ENCODE results near the gene CEACAM6.
A peak's percentile ranks its signal among the peaks of the same experiment; 100 is the strongest.
"Not testable (repeated sequence)": the region's sequence is repeated elsewhere in the genome, so short reads cannot be mapped to it uniquely, and the experiment has no call there.

The CEACAM6 gene

DNA sequence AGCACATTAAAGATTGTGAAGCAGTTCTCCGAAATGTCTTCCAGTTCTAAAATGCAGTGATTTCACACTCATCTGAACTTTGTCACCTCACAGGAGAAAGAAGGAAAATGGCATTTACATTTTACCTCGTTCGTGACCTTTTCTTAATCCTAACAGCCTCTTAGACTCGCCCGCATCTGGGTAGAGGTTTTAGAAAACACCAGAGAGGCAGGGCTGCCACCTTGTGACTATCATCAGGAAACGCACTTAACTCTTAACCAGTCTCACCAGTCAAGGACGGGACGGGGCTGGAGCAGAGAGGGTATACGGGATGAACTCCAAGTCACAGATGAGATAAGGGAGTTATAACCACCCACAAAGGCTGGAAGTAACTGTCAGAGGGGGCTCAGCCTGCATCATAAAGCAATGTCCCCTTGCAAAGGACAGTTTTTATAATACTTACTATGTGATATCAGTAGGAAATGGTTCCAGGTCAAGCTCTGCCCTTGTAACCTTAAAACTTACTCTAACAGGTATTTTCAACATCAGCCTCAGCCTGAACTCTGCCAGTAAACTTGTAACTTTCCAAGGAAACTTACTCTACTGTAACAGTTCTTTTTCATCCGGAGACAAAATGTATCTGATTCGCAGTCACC is 8.6 kb upstream of the CEACAM6 start:
- peak; percentile 76 for DNase-seq (ENCODE audit: low spot score)

- DNase-seq (ENCODE audit: low spot score): no peak
Measured at GRCh38 chr19:41748012-41748411, 7.3 kb upstream of the CEACAM6 start.

DNA sequence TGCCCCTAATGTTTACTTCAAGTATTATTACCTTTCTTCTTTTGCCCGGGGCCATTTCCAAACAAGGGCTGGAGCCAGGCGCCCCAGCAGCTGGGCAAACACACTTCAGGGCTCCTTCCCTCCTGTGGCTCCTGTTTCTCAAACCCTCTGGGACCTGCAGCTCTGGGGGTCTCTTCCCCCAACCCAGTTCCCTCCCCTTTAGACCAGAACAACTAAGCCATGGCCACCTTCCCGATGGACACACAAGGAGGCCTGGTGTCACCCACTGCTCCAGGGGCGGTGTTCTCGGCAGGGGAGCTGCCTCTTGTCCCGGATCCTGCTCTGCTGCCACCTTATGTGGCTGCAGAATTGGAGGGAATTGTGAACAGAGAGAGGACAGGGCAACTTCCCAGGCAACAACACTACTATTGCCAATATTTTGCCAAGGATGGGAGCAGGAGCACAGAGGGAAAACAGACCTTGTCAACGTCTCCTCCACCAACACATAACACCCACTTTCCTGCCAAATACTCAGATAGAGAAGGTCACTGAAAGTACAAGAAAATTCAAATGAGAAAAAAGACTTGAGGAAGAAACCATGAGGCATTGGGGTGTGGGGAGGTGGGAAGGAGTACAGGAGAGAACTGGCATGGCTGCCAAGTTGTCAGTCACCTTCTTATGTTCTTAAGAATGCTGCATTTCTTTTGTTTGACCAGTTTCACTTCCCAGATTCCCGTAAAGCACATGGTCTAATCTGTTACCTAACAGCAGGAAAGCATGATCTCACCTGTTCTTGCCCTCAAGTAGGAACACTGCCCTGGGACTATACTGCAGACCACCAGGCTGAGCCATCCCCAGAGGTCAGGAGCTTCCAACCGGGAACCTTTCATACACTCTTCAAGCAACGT is 4.8 kb upstream of the CEACAM6 start:
- not testable (repeated sequence) for DNase-seq (ENCODE audit: low spot score)

- peak; percentile 77 for DNase-seq (ENCODE audit: low spot score)
Measured at GRCh38 chr19:41753159-41753558, 2.2 kb upstream of the CEACAM6 start.

DNA sequence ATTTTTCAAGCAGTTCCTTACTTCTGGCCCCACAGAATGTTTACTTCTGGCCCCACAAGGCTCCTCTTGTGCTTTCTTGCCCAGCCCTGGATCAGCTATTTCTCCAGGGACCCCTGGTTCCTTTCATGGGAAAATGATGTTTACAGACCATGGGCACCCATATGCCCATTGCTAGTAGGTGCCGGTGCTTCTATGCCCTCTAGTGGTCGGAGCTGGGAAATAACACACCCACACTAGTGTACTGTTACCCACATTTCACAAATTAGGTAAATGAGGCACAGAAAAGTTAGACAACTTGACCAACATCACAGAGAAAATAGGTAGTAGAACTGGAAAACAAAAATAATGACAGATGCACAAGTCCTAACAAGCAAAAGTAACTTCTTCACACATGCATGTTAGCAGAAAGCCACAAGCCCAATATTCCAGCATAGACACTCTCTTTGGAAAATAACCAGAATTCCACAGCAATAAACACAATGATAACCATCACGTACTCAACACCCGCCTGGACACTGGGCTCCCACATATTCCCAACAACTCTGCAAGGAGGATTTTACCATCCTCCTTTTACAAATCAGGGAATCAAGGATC is 1.3 kb upstream of the CEACAM6 start:
- DNase-seq (ENCODE audit: low spot score): peak; percentile 64

GRCh38 chr19:41758846-41759245 is 3.5 kb downstream of the CEACAM6 start:
- no peak for DNase-seq (ENCODE audit: low spot score)

GRCh38 chr19:41767115-41767514 is 11.8 kb downstream of the CEACAM6 start:
- no peak for DNase-seq (ENCODE audit: low spot score)

- not testable (repeated sequence) for DNase-seq (ENCODE audit: low spot score)
Measured at GRCh38 chr19:41768105-41768504, 12.8 kb downstream of the CEACAM6 start.

- no peak for DNase-seq (ENCODE audit: low spot score)
Measured at GRCh38 chr19:41769608-41770007, 14.3 kb downstream of the CEACAM6 start.

GRCh38 chr19:41771410-41771809 is 16.1 kb downstream of the CEACAM6 start:
- DNase-seq (ENCODE audit: low spot score): no peak

GRCh38 chr19:41774515-41774980 is 19.2 kb downstream of the CEACAM6 start:
- no peak for DNase-seq (ENCODE audit: low spot score)

DNA sequence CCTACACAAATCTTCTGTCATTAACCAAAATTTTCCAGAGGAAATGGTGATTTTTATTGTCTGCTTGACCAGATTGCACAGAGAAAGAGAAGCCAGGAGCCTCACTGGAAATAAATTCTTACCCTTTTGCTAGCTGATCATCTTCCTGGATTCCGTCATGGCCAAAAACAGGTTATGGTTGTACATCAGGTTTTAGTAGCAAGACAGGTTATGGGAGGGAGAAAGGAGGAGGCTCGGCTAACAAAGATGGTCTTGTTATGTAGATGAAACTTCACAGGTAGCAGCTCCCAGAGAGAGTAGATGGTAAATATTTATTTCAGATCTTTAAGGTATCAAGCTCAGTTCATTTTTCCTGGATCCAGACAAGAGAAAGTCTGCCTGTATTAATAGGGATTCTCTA is 21.4 kb downstream of the CEACAM6 start:
- no peak for DNase-seq (ENCODE audit: low spot score)

- no peak for DNase-seq (ENCODE audit: low spot score)
Measured at GRCh38 chr19:41783612-41784011, 28.3 kb downstream of the CEACAM6 start.

DNA sequence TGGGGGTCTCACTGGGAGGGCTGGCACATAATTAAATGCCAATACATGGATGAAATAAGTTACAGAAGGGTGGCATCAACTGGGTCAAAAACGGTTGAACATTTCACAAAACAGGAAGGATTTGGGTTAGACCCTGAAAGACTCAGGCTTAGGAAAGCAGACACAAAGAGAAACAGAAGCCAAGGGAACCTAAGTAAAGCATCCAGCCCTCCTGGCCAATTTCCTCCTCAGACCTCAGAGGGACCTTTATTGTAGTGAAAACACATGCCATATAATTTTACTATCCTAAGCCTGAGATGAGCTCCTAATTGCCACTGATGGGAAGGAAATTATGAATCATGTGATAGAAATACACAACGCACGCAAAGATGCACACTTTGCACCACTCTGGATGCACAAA is 29.0 kb downstream of the CEACAM6 start:
- no peak for DNase-seq (ENCODE audit: low spot score)

- DNase-seq (ENCODE audit: low spot score): no peak
Measured at GRCh38 chr19:41784743-41785142, 29.4 kb downstream of the CEACAM6 start.

- DNase-seq (ENCODE audit: low spot score): peak; percentile 84
Measured at GRCh38 chr19:41785653-41786052, 30.3 kb downstream of the CEACAM6 start.

- DNase-seq (ENCODE audit: low spot score): no peak
Measured at GRCh38 chr19:41787055-41787454, 31.7 kb downstream of the CEACAM6 start.

- not testable (repeated sequence) for DNase-seq (ENCODE audit: low spot score)
Measured at GRCh38 chr19:41788518-41788917, 33.2 kb downstream of the CEACAM6 start.

GRCh38 chr19:41789053-41789452 is 33.7 kb downstream of the CEACAM6 start:
- not testable (repeated sequence) for DNase-seq (ENCODE audit: low spot score)

- DNase-seq (ENCODE audit: low spot score): peak; percentile 81
Measured at GRCh38 chr19:41792513-41793413, 37.4 kb downstream of the CEACAM6 start.

GRCh38 chr19:41793414-41793727 is 38.0 kb downstream of the CEACAM6 start:
- no peak for DNase-seq (ENCODE audit: low spot score)

DNA sequence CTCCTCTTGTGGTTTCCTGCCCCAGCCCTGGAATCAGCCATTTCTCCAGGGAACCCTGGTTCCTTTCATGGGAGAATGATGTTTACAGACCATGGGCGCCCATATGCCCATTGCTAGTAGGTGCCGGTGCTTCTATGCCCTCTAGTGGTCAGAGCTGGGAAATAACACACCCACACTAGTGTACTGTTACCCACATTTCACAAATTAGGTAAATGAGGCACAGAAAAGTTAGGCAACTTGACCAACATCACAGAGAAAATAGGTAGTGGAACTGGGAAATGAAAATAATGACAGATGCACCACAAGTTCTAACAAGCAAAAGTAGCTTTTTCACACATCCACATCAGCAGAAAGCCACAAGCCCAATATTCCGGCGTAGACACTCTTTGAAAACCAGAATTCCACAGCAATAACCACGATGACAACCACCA is 39.7 kb downstream of the CEACAM6 start:
- peak; percentile 65 for DNase-seq (ENCODE audit: low spot score)

All from D341Med (cell line).